GM21619 (cell line): ENCODE data around the gene LRRK1.

Experiments
- ATAC-seq: cut with Tn5 transposase; IDR thresholded peaks from one replicate; pipeline ENCODE4 v1.9.1; 2021; ENCODE audit not compliant: unreplicated experiment

LRRK1 gene

GRCh38 chr15:101001796-101002195, 82.6 kb downstream of the LRRK1 start:
- ATAC-seq: no peak

DNA sequence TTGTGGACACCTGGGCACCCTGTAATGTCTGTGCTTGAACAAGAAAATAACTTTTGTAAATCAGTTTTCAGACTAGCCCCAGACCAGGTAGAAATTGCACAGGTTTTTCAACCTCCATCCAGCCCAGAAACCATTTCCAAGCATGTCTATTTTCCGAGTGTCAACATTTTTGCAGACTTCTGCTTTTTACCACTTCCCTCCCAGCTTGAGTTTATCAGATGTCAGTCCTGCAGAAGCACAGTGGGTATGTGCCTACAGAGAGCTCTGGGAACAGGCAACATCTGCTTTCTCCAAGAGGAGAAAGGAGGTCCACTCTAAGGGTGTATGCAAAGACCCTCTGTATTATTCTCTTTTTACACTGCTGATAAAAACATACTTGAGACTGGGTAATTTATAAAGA, 83.9 kb downstream of the LRRK1 start:
- no peak for ATAC-seq

- no peak for ATAC-seq
Measured at GRCh38 chr15:101003706-101004105, 84.5 kb downstream of the LRRK1 start.

- no peak for ATAC-seq
Measured at GRCh38 chr15:101004500-101004899, 85.3 kb downstream of the LRRK1 start.

GRCh38 chr15:101004986-101005747, 86.0 kb downstream of the LRRK1 start:
- ATAC-seq: no peak

GRCh38 chr15:101006931-101007691, 88.0 kb downstream of the LRRK1 start:
- ATAC-seq: no peak

GRCh38 chr15:101008158-101009139, 89.3 kb downstream of the LRRK1 start:
- peak; percentile 85 for ATAC-seq

GRCh38 chr15:101009176-101009575, 90.0 kb downstream of the LRRK1 start:
- no peak for ATAC-seq

- ATAC-seq: no peak
Measured at GRCh38 chr15:101010781-101011180, 91.6 kb downstream of the LRRK1 start.

GRCh38 chr15:101012326-101013200, 93.4 kb downstream of the LRRK1 start:
- ATAC-seq: no peak

DNA sequence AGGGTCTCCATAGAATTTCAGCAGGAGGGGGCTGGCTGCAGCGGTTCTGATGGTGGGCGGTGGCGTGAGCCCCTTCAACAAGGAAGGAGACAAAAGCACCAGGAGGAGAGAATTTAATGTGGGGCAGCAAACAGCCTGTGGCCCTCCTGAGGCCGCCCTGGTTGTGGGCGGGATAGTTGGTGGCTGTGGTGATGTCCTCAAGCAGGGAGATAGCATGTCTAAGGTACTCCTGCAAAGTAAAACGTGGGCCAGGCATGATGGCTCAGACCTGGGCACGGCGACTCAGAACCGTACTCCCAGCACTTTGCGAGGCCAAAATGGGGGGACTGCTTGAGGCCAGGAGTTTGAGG, 94.0 kb downstream of the LRRK1 start:
- ATAC-seq: no peak

DNA sequence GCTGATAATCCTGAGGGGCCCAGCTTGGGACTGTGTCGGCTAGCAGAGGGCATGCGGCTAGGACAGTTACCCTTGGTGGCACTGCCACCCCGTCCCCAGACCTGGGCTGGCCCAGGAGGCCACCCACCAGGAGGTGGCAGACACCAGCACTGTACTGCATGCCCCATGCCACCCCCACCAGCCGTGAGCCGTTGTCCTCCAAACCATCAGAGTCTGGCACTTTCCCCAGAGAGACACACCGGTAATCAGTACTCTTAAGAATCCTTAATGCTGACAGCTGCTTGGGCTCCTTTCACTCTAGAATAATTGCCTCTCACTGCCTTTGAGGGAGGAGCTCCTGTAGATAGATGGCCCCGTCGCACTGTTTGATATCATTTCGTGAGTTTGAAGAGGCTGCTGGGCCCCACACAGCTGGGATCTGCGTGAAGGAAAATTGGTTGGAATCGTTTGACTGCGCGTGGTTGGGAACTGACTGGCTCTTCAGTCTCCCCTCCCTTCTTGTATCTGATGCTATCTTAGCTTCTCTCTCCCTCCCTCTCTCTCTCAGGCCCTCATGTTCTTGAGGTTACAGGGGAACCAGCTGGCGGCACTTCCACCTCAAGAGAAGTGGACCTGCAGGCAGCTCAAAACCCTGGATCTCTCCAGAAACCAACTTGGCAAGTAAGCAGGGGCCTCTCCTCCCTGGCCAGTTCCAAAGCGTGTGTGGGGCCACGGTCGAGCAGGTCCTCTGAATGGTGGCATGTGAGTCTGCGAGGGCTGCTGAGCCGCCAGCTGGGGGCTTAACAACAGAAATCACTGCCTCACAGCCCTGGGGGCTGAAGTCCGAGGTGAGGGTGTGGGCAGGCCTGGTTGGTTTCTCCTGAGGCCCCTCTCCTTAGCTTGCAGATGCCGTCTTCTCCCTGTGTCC, 94.9 kb downstream of the LRRK1 start:
- no peak for ATAC-seq

DNA sequence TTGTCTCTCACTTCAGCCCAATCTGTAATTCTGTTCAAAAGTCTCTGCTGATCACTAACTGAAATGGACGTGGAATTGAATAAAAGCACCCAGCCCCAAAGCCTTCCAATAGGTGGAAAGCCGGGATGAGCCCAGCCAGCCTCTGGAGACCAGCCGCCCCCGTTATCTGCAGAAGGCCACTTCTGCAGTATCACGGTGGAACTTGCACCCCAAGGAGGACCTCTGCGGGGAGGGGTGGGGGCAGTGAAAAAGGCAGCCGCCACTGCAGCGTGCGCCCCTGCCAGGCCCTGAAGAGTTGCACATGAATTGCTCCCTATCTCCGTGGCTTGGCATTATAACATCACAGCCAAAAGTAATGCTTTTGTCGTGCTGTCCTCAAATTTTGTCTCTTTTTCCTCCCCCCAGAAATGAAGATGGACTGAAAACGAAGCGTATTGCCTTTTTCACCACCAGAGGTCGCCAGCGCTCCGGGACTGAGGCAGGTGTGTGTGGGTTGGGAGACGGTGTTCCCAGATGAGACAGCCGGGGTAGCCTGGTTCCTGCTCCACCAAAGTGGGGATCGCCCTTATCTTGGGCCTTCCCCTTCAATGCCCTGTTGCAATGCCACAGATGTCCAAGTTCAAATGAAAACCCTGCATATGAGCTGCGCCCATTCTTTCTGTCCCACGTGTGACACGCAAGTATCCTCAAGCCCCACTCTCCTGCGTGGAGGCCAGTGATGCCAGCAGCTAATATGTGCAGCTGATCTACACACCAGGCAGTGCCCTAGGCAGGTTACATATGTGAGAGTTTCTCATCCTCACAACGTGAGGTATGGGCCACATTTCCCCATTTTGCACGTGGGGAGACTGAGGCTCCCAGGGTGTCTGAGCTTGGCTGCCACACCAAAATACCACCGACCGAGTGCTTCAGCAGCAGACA, 96.0 kb downstream of the LRRK1 start:
- ATAC-seq: peak; percentile 60

DNA sequence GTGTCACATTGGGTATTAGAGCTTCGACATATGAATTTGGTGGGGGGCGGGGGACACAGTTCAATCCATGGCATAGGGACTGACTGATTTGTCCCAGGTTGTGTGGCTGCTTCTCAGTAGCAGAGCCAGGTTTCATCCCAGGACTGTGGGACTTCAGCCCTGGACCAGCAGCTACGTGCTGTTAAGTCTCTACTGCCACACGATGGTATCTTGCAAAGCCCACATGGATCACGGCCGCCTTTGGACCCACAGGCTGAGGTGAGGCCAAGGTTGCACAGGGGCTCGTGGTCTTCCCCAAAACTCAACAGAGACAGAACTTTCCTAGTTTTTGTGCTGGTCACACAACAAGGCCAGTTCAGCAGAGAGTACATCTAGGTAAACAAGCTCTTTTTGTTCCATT, 97.4 kb downstream of the LRRK1 start:
- ATAC-seq: no peak

DNA sequence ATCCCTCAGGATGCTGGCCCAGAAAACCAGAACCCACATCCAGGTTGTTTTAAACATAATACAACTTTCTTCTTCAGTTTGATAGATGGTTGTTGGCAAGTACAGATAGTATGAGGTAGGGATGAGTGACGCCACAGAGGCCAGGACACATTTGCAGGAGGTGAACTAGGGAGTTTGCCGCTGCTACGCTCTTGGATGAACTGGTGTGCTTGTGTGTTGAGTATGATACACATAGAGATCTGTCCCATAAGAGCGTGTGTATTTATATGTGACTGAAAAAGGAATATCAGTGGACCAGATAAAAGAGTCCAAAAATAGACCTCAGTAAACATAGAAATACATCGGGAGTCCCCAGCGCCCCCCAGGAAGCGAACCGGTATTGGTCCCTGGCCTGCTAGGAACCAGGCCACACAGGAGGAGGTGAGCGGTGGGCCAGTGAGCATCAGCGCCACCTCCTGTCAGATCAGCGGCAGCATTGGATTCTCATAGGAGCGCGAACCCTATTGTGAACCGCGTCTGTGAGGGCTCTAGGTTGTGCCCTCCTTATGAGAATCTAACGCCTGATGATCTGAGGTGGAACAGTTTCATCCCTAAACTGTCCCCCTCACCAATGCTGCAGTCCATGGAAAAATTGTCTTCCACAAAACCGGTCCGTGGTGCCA, 98.1 kb downstream of the LRRK1 start:
- no peak for ATAC-seq

- ATAC-seq: no peak
Measured at GRCh38 chr15:101018016-101018415, 98.9 kb downstream of the LRRK1 start.

DNA sequence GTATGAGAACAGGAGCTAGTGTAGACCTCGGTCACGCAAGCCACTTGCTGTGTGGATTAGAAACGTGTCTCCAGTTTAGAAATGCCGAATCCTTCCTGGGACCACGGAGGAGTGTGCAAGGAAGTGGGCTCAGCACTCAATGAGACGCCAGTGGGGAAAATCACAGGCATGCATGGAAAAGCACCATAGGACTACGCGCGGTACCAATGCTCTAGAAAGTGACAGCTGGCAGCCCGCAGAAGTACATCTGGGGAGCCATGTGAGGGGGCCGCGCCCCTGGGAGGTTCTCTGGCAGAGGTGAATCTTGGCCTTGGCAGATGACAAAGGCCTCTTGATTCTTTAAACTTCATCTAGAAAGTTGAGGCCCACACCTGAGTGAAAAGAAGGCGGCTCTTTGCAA, 99.3 kb downstream of the LRRK1 start:
- ATAC-seq: no peak

DNA sequence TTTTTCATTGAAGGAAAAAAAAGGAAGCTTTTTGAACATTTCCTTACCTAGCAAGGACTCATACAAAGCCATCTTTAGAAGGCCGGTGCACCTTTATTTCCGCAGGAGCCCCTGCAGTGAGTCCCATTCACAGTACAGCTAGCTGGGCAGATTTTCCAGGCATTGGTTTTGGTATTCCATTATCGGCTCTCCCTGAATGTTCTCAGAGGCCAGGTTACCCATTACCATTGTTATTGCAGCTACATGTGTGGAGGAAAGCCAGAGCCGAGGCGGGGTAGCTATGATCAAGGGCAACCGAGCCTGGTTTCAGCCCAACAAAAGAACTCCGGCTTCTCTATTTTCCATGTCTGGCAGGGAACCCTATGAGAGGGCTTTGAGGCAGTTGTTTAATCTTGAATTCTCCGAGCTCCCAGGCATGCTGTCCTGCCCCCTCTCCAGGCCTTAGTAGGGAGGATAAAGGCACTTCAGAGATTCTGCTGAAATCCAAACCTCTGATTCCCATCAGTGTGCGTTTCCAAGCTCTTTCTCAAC, 100.3 kb downstream of the LRRK1 start:
- no peak for ATAC-seq
